NK-92 (cell line): ENCODE measurements around the gene DRAP1.
A peak's percentile ranks its signal among the peaks of the same experiment; 100 is the strongest.
"Not testable (repeated sequence)": the region's sequence is repeated elsewhere in the genome, so short reads cannot be mapped to it uniquely, and the experiment has no call there.

Source experiments
- DNase-seq: peaks from one replicate; lab custom pipeline; 2025; ENCODE audit not compliant: unreplicated experiment; lab: John Stamatoyannopoulos, UW

DRAP1 gene

DNA sequence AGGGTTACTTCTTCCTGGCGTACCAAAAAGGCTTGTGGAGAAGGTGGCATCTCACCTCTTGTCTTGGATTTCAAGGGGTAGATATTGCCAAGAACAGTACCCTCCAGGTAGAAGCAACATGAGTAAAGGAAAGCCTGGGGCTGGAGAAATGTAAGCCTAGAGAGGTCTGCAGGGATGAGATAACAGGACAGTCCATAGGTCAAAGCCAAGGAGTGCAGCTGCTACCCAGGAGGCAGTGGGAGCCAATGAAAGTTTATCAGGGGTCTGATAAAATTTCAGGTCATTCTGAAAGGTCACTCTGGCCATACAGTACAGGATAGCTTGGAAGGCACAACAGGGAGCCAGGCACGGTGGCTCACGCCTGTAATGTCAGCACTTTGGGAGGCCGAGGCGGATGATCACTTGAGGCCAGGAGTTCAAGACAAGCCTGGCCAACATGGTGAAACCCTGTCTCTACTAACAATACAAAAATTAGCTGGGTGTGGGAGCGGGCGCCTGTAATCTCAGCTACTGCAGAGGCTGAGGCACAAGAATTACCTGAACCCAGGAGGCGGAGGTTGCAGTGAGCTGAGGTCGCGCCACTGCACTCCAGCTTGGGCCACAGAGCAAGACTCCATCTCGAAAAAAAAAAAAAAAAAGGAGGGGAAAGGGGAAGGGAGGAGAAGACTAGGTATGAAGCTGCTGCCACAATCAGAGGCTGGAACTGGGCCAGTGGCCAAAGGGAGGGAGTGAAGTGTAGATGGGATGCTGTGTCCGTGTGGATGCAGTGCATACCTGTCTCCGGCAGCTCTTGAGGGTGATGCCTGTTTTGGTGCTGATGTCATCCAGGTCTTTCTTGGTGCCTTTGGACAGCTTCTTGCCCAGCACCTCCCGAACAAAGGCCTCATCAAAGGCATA lies 32.2 kb upstream of the DRAP1 start:
- no peak for DNase-seq

DNA sequence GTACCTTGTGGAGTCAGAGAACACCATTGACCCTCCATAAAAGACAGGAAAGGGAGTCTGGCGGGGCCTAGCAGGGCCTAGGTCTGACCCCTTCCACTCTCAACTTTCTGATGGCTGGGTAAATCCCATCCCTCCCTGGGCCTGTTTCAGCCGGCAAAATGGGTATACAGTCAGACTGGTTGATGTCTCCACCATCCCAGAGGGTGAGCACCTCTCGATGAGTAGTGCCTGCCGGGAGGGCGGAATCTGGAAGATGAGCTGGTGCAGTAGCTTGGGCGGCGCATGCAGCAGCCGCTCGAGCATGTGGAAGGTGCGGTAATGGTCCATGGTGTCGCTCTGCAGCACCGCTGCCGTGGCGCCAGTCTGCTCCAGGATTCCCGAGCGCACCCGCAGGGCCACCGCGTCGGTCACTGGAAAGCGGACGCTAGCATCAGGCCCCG lies 31.5 kb upstream of the DRAP1 start:
- no peak for DNase-seq

DNA sequence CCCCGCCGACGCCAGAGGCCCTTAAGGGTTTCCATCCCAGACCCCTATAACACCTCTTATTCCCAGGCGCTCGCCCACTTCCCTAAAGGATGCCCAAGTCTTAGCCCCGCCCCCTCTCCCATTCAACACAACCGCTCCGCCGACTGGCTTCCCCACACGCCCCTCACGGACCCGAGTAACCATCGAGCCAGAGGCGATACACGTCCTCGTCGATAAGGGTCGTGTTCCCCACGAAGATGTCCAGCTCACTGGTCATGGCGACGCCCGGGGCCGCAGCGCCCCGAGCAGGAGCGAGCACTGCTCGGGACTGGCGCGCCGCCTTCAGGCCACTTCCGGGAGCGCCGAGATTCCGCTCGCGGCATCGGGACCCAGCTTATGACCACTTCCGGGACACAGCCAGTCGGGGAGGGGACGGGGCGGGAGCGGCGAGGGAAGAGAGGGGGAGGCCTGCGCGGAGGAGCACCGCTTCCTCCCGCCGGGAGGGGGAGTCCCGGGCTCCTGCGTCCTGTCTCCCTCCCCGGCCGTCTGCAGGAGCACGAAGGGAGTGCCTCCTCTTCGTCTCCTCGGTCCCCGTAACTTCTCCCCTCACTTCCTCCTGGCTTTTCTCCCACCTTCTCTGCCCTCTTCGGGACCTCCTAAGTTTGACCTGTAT lies 30.9 kb upstream of the DRAP1 start, which contains the start of gene FIBP:
Gene FIBP, minus strand, starts transcription at position 309 of the 652 bp plus-strand sequence. Its CDS starts 53 bp downstream, at position 256.
- peak; percentile 58 for DNase-seq

DNA sequence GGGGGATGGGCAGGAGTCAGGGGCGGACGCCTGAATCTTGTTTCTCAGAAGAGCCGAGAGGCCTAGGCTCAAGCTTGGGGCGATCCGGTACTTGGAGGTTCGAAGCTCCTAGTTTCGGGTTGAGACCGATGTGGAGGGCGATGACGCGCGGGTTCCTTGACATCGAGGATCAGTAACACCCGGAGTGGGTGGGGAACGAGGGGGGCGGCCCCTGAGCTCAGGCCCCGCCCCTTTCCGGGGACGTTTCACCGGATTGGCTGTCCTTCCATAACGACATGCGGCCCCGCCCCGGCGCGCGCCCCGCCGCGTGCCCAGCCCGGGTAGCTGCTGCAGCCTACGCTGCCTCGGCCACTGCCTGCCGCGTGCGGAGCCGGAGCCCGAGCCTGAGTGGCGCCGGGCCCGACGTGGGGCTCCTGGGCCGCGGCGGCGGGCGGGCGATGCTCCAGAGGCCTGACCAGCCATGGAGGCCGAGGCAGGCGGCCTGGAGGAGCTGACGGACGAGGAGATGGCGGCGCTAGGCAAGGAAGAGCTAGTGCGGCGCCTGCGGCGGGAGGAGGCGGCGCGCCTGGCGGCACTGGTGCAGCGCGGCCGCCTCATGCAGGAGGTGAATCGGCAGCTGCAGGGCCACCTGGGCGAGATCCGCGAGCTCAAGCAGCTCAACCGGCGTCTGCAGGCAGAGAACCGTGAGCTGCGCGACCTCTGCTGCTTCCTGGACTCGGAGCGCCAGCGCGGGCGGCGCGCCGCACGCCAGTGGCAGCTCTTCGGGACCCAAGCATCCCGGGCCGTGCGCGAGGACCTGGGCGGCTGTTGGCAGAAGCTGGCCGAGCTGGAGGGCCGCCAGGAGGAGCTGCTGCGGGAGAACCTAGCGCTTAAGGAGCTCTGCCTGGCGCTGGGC lies 28.7 kb upstream of the DRAP1 start, which contains the start of gene CCDC85B:
Gene CCDC85B, plus strand, starts transcription at position 350 of the 895 bp plus-strand sequence. Its CDS starts 111 bp downstream, at position 461.
- peak; percentile 72 for DNase-seq

DNA sequence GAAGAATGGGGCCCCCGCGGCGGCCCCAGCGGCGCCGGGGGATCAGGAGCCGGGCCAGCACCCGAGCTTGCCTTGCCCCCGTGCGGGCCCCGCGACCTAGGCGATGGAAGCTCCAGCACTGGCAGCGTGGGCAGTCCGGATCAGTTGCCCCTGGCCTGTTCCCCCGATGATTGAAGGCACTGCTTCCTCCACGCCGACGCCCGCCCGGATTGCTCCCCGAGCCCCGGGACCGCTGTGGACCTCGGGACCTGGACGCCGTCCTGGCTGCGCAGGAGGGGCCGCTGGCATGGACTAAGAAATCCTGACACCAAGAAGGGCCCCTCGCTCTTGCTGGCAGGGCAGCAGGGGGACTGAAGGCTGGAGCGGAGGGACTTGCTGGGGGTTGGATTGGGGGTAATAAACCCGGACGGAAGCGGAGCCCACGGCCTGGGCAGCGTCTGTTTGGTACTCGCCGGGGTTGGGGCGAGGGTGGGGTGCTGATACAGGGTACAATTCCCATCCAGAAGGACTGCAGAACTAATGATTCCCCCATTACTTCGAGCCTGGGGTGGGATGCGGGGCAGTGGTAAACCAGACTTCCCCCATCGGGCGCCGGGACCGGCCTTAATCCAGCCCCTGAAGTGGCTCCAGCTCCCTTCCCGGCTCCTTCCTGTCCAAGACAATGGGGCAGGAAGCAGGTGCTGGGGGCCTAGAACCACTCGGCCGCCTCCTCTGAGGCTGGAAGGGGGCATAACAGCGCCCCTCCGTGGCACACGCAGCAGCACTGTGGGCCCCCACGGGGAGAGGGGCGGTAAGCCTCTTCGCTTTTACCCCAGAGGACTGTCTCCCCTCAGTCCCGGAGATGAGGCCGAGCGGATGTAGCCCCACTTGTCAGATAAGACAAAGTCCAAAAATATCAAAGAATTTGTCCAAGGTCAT lies 27.7 kb upstream of the DRAP1 start:
- no peak for DNase-seq

DNA sequence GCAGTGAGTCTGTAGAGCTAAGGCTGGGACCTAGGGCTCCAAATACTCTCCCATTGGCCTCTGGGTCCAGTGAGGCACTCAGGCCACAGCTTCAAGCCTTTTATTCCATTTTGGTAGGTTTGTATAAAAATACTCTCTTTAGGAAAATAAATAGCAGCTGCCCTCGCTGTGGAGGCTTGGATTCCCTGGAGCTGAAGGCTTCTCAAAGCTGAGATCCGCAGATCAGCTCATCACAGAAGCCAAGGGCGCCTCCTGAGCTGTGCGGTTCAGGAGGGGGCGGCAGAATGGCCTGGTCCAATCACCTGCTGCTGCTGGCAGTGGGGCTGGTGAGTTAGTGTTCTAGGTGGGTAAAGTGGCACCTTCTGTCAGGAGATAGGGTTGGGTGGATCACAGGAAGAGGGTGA lies 27.1 kb upstream of the DRAP1 start:
- DNase-seq: not testable (repeated sequence)

DNA sequence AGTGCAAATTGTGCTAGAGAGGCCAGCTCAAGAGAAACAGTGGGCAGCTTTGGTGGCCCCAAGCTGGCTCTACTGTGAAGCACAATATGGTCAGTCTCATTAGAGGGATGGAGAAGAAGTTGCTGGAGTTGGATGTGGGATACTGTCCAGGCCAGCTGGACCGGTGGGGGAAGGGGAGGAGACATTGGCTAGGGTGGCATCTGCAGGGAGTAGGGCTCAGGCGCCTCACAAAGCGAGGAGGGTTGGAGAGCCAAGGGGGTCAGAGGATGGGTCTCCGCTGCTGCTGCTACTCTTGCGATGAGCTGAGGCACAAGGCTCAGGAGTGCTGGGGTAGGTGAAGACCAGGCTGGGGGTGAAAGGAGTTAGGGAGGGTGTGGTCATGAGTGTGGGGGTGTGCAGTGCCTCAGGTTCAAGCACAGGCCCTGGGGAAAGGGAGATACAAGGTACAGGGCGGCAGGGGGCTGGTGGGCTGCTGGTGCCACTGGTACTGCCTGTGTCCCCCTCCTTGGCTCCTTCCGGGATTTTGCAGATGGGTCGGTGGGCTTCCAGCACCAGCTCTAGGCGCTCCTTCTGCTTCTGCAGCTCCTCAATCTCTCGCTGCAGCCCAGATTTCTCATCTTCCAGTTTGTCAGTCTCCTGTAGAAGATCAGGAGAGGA lies 26.4 kb upstream of the DRAP1 start:
- DNase-seq: no peak

DNA sequence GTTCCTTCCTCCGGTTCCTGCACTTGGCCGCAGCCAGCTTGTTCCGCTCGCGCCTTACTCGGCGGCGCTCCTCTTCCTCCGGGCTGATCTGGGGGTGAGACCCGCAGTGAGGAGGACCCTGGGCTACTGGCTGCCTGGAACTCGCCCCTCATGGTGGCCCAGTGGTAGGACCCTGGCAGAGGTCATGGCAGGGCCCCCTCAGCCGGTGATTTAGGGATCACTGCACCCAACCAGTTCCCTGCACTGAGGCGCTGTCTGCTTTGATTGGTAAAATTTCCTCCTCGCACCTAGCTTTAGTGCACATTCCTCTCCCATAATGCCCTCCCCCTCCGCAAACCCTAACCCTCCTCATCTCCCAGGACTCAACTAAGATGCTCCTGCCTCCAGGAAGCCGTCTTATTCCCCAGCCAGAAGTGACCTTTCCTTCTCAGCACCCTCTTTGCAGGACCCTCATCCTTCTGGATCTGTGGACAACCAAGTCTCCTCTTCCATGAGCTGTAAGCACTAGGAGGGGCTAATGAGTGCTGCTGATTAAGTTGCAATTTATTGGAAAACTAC lies 25.1 kb upstream of the DRAP1 start:
- DNase-seq: no peak

DNA sequence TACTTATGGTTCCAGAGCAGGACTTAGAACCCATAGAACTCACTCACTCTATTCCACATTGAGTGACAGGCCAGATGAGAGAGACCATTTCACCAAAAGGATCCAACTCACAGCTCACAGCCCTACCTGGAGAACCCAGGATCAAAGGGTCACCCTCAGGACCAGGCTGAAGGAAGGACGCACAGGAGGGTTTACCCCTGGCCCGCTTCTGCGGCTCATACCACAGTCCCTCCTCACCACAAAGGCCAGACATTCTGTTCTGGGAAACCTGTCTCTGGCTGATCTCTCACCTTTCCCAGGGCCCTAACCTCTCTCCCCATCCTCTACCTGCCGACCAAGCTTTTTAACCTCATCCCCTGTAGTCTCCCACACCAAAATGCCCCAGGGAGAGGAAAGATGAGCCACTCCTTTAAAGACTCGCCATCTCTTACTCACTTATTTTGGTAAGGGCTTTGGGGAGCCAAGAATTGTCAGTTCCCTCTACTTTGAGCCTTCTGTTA lies 23.7 kb upstream of the DRAP1 start:
- DNase-seq: no peak

DNA sequence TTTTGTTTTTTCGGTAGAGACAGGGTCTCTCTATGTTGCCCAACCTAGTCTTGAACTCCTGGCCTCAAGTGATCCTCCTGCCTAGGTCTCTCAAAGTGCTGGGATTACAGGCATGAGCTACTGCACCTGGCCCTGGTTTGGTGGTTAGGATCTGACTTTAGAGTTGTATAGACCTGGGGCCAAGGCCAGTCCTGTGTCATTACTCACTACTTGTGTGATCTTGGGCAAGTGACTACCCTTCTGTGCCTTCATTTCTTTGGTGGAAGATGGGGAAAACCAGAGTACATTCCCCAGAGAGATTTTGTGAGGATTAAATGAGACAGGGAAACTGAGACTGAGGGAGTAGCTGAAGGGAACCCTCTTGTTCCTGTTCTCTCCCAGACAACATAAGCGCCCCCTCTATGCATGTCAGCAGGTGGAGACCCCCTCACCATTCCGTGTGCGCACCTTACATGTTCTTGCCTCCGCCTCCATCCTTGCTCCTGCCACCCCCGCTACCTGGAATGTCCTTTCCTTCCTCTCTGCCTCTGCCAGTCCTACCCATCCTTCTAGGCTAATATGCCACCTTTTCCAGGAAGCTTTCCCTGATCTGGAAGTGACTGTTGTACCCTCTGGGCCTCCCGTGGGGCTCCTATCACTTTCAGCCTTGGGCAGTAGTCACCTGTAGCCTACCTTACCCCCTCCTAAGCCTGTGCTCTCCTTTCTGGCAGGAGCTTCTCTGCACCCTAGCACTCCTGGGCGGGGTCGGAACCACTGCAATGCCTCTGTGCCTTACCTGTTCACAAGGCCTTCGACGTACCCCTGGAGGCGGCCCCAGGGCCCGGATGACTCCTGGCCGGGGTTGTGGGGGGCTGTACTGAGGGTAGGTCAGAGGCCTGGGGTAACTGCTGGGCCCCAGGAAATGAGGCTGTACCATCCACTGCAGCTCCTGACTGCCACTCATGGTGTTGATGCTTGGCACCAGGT lies 22.9 kb upstream of the DRAP1 start:
- no peak for DNase-seq

DNA sequence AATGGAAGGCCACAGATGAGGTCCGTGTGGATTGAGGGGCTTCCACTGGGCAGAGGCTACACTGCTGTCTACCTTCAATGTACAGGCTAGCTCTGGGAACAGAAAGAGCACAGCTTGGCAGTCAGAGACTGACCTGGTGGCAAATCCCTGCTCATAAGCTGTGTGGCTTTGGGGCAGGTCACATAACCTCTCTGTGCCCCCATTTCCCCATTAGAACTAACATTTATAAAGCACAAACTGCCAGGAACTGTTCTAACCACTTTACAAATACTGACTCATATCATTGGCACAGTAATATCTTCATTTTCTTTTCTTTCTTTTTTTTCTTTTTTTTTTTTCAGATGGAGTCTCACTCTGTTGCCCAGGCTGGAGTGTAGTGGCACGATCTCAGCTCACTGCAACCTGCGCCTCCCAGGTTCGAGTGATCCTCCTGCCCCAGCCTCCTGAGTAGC lies 22.2 kb upstream of the DRAP1 start:
- DNase-seq: no peak

DNA sequence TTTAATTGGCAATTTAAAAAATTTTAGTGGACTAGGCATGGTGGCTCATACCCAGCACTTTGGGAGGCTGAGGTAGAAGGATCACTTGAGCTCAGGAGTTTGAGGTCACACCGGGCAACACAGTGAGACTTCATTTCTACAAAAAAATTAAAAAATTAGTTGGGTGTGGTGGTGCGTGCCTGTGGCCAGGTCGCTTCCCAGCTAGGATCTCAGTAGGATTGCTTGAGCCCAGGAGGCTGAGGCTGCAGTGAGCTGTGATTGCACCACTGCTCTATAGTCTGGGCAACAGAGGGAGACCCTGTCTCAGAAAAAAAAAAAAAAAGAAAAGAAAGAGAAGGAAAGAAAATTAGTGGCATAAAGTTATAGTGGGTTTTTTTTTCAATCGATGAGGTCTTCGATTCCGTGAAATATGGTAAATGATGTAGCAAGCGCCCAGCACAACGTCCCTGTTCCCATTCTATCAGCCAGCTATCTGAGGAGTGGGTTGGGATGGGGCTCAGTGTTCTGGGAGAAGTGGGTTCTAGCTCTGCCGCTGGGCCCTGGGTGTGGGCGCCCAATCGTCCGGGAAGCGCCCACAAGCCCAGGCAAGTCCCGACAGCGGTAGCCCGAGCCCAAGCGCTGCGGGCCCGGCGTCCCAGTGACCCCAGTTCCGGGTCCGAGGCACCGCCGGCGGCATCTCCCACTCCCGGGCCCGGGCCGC lies 20.4 kb upstream of the DRAP1 start:
- no peak for DNase-seq

DNA sequence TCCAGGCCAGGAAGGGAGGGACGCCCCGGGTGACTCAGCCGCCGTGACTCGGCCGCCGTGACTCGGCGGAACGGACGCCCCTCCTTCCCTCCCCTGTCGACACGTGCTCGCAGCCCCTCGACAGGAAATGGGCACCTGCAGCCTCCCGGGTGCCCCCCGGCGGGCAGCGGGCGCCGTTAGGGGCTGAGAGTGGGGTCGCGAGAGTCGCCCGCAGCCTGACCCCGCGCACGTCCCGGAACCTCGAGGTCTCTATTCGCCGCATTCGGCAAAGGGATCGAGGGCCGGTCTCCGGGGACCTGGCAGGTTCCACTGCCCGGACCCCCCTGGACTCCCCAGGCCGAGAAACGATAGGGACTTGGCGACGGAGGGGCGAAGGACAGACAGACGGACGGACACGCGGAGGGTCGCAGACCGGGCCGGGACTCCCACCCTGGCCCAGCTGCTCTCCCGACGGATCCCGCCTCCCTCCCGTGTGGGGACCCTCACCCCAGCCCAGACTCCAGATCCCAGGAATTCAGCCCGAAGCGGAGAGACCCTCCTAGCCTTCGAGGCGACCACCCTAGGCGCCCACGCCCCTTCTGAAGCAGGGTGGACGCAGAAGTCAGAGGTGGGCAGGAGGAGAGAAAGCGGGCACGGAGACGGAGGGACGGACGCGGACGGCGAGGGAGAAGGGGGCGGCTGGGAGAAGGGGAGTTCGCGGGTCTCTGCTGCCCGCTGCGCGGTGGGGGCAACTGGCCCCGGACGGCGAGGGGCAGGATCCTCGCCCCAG lies 19.7 kb upstream of the DRAP1 start:
- DNase-seq: no peak

DNA sequence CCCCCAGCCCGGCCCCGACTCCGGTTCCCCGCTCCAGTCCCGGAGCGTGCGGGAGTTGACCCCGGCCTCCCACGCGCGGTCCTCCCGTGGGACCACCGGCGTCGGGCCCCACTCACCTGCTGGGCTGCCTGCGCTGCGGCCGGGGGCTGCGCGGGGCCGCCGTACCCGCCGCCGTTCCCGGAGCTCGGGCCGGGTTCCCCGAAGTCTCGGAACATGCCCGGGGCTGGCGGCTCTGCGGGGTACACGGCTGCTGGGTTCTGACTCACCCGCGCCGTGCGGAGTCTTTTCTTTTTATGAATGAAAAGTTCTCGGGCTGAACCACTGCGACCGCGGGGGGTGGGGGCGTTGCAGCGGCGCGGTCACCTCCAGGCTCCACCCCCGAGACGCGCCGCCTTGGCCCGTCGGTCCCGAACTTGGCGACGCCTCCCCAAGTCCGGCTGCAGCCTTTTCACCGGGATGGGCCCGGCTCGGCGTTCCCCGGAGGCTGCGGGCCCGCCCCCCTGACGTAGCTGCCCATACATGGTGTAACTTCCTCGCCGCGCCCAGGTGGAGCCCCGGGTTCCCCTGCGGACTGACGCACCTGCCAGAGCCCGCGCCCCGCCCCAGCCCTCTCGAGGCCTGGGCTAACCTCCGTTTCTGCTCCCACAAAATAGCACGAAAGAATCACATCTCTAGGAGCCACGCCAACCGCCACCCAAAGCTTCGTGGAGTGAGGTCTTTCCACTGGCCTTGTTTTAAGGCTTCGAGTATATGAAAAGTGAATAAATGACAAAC lies 18.9 kb upstream of the DRAP1 start, which contains the start of gene FOSL1:
Gene FOSL1, minus strand, starts transcription at position 264 of the 774 bp plus-strand sequence. Its CDS starts 49 bp downstream, at position 215.
- DNase-seq: no peak

DNA sequence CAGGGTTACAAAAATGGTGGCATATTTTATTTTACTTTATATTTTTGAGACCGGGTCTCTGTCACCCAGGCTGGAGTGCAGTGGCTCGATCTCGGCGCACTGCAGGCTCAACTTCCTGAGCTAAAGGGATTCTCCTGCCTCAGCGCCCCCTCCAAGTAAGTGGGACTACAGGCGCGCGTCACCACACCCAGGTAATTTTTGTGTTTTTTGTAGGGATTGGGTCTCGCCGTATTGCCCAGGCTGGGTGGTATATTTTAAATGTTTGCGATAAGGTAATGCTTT lies 18.4 kb upstream of the DRAP1 start:
- no peak for DNase-seq

DNA sequence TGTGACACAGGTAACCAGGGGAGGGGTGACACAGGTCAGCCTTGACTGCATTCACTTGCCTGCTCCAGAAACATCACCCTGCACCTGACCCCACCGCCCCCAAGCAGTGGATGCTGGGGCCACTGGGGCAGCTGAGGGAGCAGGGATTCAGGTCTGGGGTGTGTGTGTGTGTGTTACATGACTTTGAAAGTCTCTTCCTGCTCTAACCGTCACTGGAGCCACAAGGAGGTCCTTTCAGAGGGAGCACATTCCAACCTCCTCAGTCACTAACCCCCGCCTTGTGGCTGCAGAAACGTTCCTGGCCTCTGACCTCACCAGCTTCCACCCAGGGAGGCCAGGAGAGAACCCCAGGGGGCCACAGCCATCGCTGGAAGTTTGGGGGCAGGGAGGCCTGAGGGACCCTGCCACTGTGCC lies 16.2 kb upstream of the DRAP1 start:
- DNase-seq: no peak
